Measurements from ENCODE around the gene GRK5.
"Not testable (repeated sequence)": the region's sequence is repeated elsewhere in the genome, so short reads cannot be mapped to it uniquely, and the experiment has no call there.

The GRK5 gene

DNA sequence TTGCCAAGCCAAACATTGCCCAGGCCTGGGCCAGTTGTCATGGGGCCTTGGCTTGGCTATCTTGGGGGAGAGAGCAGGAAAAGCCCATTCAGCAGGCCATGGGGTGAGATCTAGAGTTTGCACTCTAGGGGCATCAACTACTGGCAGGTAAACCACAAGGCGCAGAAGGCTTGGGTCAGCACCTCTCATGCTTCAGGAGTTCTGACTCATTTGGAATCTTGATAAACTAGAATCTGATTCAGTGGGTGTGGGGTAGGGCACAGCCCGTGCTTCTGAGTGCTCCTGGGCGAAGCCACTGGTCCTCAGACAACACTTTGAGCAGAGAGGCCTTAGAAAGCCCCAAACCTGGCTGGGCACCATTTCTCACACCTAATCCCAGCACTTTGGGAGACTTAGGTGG is 254.0 kb downstream of the GRK5 start:
- no peak for DNase-seq
- intact Hi-C loops (cut with DNase I): no loop called here

DNA sequence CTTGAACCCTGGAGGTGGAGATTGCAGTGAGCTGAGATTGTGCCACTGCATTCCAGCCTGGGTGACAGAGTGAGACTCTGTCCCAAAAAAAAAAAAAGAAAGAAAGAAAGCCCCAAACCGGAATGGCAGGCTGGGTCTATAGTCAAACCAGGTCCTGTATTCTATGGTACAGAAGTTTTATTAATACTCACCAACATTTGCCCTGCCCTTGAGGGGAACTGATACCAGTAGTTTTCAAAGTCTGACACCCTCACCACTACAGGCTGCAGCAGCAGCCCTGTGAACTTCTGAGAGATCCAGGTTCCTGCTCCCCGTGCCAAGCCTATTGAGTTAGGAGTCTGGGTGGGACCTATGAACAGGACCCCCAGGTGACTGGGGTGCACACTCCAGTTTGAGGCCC is 254.6 kb downstream of the GRK5 start:
- DNase-seq: no peak

DNA sequence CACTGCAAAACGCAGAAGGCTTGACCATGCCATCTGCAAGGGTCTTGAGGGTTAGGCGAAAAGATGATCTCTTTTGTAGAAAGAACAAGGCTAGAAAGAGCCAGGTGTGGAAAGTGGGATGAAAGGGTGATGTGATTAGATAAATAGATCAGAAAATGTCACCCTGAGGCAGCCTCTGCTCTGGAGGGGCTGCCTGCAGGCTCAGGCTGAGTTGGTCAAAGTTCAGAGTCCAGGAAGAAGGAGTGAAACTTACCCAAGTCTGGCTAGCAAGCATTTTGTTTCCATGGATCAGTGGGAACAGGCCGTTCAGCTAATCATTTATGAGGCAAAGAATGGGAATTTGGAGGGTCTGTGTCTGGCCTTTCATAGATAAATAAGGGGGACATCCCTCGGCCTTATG is 255.4 kb downstream of the GRK5 start:
- intact Hi-C loops (cut with DNase I): no loop called here
- no peak for DNase-seq

More for the DNA sequence above, 254.6 kb downstream of the GRK5 start:
- intact Hi-C loops (cut with DNase I): no loop called here

DNA sequence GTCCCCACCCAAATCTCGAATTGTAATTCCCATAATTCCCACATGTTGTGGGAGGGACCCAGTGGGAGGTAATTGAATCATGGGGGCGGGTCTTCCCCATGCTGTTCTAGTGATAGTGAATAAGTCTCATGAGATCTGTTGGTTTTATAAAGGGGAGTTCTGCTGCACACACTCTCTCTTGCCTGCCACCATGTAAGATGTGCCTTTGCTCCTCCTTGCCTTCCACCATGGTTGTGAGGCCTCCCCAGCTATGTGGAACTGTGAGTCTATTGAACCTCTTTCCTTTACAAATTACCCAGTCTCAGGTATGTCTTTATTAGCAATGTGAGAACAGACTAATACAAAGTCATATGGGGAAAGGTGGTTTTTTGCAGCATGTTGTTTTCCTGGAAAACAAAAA is 255.8 kb downstream of the GRK5 start:
- intact Hi-C loops (cut with DNase I); DNase-seq: not testable (repeated sequence)

DNA sequence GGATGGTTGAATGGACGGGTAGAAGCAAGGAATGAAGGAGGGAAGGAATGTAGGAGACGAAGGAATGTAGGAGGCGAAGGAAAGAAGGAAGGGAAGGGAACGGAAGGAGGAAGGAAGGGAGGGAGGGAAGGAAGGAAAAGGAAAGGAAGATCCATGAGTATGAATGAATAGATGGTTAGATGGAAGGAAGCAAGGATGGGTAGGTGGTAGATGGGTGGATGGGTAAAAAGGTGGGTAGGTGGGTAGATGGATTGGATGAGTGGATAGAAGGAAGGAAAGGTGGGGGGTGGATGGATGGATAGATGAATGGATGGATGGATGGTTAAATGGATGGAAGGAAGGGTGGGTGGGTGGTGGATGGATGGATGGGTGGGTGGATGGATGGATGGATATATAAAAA is 257.7 kb downstream of the GRK5 start:
- no peak for DNase-seq
- intact Hi-C loops (cut with DNase I): no loop called here

DNA sequence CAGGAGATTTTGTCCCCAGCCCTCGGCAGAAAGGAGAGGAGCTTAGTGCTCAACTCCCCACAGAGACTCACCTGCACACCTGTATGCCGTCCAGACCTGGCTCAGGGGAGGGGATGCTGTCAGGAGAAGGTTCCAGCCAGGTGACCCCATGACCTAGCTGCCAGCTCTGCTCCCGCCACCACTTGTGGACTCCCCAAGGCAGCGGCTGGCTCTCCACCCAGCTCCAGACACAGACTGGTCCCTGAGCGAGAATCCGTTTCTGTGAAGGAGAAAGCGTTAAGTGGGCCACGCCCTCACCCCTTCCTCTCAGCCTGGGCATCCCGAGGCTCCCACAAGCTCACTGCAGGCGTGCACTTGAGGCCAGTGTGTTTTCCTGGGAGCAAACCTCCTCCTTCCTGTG is 258.7 kb downstream of the GRK5 start:
- DNase-seq: no peak
- intact Hi-C loops (cut with DNase I): no loop called here

DNA sequence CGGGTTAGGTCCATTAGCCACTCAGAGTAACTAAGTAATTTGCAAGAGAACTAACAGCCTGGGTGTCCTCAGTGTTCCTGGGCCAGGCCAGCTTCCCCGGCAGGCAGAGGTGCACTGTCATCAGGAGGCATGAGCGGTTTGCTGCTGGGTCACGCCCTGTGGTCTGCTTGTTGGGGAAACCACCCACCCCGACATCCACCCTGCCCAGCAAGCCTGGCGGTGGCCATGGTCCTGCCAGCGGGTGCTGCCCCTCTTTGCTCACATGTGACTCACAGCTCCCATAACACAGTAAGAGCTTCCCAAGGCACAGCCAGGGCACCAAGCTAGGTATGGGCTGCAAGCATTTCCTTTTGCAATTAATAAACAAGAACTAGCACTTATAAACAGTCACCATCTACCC is 259.3 kb downstream of the GRK5 start:
- no peak for DNase-seq
- intact Hi-C loops (cut with DNase I): no loop called here

DNA sequence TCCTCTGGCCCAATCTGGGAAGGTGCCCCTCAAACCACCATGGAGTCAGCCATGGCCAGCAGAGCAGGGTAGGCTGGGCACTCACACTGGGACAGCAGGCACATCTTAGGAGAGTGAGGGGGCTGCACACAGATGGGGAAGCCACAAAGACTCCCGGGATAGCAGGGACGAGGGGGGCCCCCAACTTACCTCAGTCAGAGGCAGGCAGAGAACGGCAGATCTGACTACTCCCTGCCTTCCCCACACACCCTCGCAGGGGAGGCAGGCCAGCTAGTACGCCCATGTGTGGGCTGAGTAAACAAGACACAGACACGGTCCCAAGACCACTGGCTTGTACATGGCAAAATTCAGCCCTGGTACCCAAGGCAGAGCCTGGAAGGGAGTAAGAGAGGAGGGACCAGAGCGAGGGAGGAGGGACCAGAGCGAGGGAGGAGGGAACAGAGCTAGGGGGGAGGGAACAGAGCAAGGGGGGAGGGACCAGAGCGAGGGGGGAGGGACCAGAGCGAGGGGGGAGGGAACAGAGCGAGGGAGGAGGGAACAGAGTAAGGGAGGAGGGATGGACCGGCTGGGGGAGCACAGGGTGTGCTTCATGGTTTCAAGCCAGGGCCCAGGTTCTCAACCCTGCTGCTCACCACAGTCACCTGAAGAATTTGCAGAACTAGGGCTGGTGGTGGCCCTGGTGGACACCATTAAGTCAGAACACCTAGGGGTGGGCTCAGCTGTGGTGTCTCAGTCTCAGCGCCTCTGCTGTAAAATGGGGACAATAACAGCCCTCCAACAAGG is 261.4 kb downstream of the GRK5 start:
- no peak for DNase-seq
- intact Hi-C loops (cut with DNase I): no loop called here

DNA sequence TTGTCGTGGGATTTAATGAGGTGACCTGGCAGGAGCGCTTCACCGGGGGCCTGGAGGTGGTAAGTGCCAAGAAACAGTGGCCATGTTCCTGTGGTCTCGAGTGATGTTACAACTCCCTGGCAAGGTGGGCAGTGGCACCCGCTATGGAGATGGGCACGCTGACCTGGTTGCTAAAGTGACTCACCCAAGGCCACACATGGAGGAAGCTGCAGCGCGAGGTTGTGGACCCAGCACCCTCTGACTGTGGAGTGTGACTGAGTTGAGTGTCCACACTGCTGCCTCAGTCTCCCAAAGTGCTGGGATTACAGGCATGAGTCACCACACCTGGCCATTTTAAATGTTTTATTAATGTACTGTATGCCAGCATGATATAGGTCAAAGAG is 261.9 kb downstream of the GRK5 start:
- DNase-seq: no peak
- intact Hi-C loops (cut with DNase I): no loop called here

DNA sequence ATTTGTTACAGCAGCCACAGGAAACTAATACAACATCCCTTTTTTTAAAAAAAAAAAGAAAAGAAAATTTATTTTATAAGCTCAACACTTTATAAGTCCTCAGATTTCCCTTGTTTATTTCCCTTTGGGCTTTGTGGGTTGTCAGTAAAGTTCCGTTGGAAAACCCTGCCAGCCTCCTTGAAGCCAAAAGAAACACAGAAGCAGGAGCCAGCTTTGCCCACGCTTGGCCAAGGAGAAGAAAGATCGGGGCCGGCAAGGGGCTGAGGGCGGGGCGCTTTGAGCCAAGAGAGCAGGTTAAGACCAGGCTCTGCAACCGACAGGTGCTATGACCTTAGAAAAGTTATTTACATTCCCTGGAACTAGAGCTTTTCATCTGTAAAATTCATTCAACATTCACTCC is 262.5 kb downstream of the GRK5 start:
- no peak for DNase-seq
- intact Hi-C loops (cut with DNase I): no loop called here

DNA sequence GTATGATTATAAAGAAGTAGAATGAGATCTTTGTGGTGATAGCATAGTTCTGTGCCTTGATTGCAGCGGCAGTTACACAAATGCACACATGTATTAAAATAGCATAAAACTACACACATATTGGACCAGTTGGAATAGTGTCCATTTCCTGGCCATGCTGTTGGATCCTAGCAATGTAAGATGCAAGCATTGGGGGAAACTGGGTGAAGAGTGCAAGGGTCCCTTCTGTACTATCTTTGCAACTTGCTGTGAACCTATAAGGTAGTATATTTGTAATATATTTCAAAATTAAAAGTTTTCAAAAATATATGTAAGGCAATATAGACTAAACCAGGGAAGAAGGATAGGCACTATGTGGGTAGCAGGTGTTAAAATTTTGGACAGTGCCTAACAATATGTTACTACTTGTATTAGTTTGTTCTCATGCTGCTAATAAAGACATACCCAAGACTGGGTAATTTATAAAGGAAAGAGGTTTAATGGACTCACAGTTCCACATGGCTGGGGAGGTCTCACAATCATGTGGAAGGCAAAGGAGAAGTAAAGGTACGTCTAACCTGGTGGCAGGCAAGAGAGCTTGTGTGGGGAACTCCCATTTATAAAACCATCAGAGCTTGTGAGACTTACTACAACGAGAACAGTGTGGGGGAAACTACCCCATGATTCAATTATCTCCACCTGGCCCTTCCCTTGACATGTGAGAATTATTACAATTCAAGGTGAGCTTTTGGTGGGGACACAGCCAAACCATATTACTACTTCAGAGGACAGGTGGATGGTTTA is 263.7 kb downstream of the GRK5 start:
- intact Hi-C loops (cut with DNase I): no loop called here
- no peak for DNase-seq

DNA sequence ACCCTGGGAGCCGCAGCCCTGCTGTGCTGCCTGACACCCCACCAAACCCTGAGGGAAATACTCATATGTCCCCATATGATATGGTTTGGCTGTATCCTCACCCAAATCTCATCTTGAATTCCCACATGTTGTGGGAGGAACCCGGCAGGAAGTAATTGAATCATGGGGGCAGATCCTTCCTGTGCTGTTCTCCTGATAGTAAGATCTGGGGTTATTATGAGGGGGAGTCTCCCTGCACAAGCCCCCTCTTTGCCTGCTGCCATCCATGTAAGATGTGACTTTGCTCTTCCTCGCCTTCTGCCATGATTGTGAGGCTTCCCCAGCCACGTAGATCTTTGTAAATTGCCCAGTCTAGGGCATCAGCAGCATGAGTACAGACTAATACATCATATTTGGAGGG is 266.4 kb downstream of the GRK5 start:
- DNase-seq: no peak
- intact Hi-C loops (cut with DNase I): no loop called here

DNA sequence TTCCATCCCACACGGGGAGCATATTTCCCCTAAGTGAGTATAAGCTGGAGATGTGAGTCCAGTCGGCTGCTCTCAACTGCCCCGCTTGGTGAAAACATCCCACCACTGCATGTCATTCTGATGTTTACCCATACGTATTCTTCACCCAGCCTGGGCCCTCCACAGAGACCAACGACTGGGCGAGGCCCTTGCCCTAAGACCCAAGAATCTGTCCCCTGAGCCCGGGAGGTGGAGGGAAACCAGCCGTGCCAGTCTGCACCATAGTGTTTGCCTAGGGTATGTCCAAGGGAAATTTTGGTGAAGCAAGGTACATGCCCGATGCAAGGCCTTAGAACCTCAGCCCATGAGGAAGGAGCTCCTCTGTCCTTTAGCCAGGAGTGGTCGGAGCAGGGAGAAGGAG is 267.2 kb downstream of the GRK5 start:
- no peak for DNase-seq
- intact Hi-C loops (cut with DNase I): no loop called here

DNA sequence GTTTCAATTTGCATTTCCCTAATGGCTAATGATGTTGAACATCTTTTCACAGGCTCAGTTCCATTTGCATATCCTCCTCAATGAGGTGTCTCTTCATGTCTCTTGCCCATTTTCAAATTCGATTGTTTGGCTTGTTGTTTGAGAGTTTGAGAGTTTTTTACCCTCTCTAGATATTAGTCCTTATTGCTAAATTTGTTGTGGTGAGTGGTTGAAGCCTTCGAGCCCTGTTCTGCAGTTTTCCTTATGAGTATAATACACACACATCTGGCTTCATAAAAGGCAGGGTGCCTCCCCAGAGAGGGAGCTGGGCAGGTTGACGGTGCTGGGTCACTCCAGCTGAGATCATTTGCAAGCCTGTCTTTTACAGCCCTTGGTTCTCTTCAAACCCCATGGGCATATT is 270.1 kb downstream of the GRK5 start:
- intact Hi-C loops (cut with DNase I): no loop called here
- DNase-seq: no peak

DNA sequence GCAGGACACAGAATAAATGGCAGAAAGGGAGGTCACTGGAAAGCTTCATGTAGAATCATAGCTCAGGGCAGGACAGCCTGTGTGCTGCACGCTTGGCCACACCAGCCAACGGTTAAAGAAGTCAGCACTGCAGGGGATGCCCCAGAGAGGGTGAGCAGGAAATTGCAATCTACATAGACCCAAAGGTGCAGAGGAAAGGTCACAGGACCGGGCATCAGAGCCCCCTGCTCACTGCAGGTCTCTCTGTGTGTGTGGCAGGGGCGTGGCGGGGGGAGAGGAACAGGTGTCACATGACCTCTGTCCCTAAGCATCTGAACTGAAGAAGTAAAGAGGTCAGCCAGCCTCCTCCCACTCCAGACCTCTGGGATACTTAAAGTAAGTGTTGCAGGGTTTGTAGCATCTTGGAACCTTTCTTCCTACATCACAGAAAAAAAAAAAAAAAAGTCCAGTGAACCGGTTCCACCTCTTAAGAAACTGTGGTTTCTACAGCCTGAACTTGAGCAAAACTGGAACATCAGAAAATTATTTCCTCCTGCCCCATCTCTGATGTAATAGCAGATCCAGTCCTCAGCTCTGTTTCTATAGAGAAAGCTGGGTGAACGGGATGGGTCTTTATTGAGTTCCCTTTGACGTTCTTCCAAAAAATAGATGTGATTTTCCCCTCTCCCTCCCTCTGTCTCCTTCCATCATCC is 270.9 kb downstream of the GRK5 start:
- intact Hi-C loops (cut with DNase I): no loop called here
- DNase-seq: no peak

DNA sequence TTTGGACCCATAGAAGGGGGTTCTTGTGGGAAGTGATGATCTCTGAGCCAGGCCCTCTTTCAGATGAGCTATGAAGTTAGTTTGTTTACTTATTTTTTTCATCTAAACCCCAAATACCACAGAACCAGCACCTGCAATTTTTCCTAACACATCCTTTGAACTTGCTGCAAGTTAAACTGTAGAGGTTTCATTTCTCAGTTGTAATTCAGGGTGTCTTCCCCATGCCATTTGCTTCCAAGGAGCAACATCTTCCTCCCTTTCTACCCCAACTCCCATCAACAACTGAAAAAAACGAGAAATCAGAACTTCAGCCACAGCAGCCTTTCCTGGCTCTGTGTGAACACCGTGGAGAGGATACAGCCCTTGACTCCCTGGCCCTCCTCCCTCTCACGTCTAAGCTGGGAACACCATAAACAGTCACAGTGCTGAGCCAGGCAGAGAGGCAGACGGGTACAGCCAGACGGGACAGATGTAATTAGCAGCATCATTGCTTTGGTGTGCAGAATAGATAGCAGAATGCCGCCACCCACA is 271.5 kb downstream of the GRK5 start:
- peak in 1 of 42 donors; percentile 11 for DNase-seq
- intact Hi-C loops (cut with DNase I): no loop called here

DNA sequence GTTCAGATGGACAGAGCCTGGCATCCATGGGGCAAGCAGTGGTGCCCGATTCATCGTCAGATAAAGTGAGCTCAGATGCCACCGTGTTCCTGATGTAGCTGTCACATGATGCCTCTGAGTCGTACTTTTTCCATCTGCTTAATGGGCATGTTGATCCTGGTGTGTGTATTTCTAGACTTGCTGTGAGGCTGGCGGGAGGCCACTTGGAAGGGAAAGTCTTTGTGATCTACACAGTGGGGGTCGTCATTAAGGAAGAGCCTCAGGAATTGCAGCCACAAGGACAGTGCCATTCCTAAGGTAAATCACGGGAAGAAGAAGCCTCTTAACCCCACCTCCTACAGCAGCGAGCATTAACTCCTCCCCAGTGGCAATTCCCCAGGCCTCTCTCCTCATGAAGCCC is 272.2 kb downstream of the GRK5 start:
- intact Hi-C loops (cut with DNase I): no loop called here
- DNase-seq: no peak

DNA sequence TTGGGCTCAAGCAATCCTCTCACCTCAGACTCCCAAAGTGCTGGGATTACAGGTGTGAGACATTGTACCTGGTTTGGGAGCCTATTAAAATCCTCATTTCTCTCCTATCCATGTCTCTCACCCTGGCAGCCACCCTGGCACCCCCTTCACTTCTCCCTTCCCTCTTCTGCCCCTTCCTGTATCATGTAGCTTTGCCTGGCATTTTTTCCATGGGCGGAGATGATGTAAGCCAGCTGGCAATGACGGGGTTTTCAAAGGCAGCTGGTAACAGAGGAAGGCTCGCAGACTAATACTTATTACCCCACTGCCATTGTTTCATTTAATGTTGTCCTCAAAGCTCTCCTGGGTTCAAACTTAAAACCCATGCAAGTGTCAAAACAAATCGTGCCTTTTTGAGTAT is 273.3 kb downstream of the GRK5 start:
- intact Hi-C loops (cut with DNase I): no loop called here
- DNase-seq: no peak

DNA sequence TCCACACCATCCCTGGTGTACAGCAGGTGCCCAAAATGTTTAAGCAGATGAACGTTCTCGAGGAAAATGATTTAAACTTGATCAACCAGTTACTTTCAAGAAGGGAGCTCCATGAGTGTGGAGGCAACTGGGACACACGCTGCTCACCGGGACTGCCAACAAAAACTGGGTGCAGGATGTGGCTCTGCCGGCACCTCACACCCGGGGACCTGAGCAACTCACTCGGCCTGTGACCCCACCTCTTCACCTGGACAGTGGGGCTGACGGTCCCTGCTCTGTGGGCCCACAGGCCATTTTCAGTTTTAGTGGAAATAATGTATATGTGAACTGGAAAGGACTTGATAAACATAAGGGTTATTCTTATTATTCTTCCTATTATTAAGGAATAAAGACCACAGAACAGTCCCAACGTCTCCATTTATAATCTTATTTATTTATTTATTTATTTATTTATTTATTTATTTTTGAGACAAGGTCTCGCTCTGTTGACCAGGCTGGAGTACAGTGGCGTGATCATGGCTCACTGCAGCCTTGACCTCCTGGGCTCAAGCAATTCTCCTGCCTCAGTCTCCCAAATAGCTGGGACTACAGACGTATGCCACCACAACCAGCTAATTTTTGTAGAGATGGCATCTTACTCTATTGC is 274.5 kb downstream of the GRK5 start:
- intact Hi-C loops (cut with DNase I): no loop called here
- DNase-seq: no peak

DNA sequence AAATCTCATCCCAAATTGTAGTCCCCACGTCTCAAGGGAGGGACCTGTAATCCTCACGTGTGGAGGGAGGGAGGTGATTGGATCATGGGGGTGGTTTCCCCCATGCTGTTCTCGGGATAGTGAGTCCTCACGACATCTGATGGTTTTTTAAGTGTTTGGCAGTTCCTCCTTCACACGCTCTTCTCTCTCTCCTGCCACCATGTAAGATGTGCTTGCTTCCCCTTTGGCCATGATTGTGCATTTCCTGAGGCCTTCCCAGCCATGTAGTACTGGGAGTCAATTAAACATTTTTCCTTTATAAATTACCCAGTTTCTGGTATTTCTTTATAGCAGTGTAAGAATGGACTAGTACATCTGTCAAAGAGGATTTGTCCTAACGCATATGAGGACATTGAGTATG is 275.6 kb downstream of the GRK5 start:
- DNase-seq: no peak
- intact Hi-C loops (cut with DNase I): no loop called here
